CD14-positive monocyte (primary cell): Measurements from ENCODE around the gene NADK2. TPM values are rescaled to one million over a fixed set of nuclear protein-coding genes. Genes with fewer than 3 reads are reported as not detected.

ENCODE experiments used
- DNase-seq, 3 donors: peaks; one replicate each; pipeline ENCODE4 v3.0.0-alpha.2; 2011 to 2022
- H2AFZ ChIP-seq: 2 replicates; pipeline ENCODE4 v1.6.0; 2012; ENCODE audit warnings: mild to moderate bottlenecking, low read depth, low read length, inconsistent platforms; ENCODE audit not compliant: insufficient read depth, poor library complexity, severe bottlenecking
- H3K27ac ChIP-seq, 2 donors: 1 replicate in 1 of 2; 2 replicates in 1 of 2; pipeline ENCODE4 v1.5.1; 2012 to 2013; ENCODE audit warnings: low read length in 2 of 2, control low read depth in 1 of 2, inconsistent platforms in 1 of 2, low read depth in 1 of 2, mild to moderate bottlenecking in 1 of 2
- H3K27me3 ChIP-seq, 2 donors: one replicate each; pipeline versions ENCODE4 v1.6.0 to v1.6.1; 2011 to 2013; ENCODE audit warnings: low read length in 2 of 2; ENCODE audit not compliant: control insufficient read depth in 2 of 2, insufficient read depth in 2 of 2
- H3K36me3 ChIP-seq, 2 donors: replicated peaks in 1 of 2; 1 replicate in 1 of 2; 2 replicates in 1 of 2; pipeline versions ENCODE4 v1.5.1 to v1.6.1; 2012 to 2013; ENCODE audit warnings: low read length in 2 of 2, control low read depth in 1 of 2, inconsistent platforms in 1 of 2, mild to moderate bottlenecking in 1 of 2; ENCODE audit not compliant: insufficient read depth in 2 of 2, control insufficient read depth in 1 of 2
- H3K4me1 ChIP-seq, 2 donors: 1 replicate in 1 of 2; 2 replicates in 1 of 2; pipeline versions ENCODE4 v1.5.1 to v1.6.1; 2012 to 2013; ENCODE audit warnings: low read length in 2 of 2, control low read depth in 1 of 2, inconsistent platforms in 1 of 2, mild to moderate bottlenecking in 1 of 2, moderate library complexity in 1 of 2; ENCODE audit not compliant: insufficient read depth in 2 of 2, control insufficient read depth in 1 of 2
- H3K4me2 ChIP-seq: replicated peaks from 2 replicates; pipeline ENCODE3; 2012; ENCODE audit warnings: low read length, moderate library complexity, mild to moderate bottlenecking; ENCODE audit not compliant: poor library complexity, severe bottlenecking; ENCODE audit errors: extremely low read depth
- H3K4me3 ChIP-seq, 3 experiments: fragments of 200-600 bp in 1 of 3; sonication (generic) in 1 of 3; replicated peaks in 1 of 3; 1 replicate in 2 of 3; 2 replicates in 1 of 3; pipeline ENCODE4 v1.5.1; 2011 to 2013; ENCODE audit warnings: low read length in 3 of 3, mild to moderate bottlenecking in 3 of 3, control low read depth in 2 of 3, low read depth in 2 of 3, inconsistent platforms in 1 of 3, moderate library complexity in 1 of 3
- H3K79me2 ChIP-seq: 2 replicates; pipeline ENCODE4 v1.6.0; 2012; ENCODE audit warnings: mild to moderate bottlenecking, control low read depth, inconsistent platforms, low read length, moderate library complexity; ENCODE audit not compliant: insufficient read depth
- H3K9ac ChIP-seq: 2 replicates; pipeline ENCODE4 v1.6.0; 2017; ENCODE audit warnings: low read length, mild to moderate bottlenecking; ENCODE audit not compliant: insufficient read depth, poor library complexity, severe bottlenecking
- H3K9me3 ChIP-seq, 2 donors: replicated peaks in 1 of 2; 1 replicate in 1 of 2; 2 replicates in 1 of 2; pipeline versions ENCODE4 v1.5.1 to v1.6.1; 2012 to 2013; ENCODE audit warnings: low read length in 2 of 2, control low read depth in 1 of 2; ENCODE audit not compliant: control insufficient read depth in 1 of 2, insufficient read depth in 1 of 2
- H4K20me1 ChIP-seq: 2 replicates; pipeline ENCODE4 v1.6.0; 2012; ENCODE audit warnings: mild to moderate bottlenecking, low read length, control low read depth, moderate library complexity; ENCODE audit not compliant: insufficient read depth
- H3K27ac Mint-ChIP-seq, 7 donors: one replicate each; pipeline ENCODE4 v1.8.0; 2020; ENCODE audit warnings: mild to moderate bottlenecking in 7 of 7, mixed read lengths in 7 of 7, moderate library complexity in 6 of 7, inconsistent platforms in 2 of 7
- H3K27me3 Mint-ChIP-seq, 3 donors: one replicate each; pipeline ENCODE4 v1.8.0; 2021 to 2022; ENCODE audit warnings: low read depth in 3 of 3, mild to moderate bottlenecking in 3 of 3, mixed read lengths in 3 of 3, moderate library complexity in 3 of 3, inconsistent platforms in 1 of 3
- H3K36me3 Mint-ChIP-seq, 2 donors: one replicate each; pipeline ENCODE4 v1.8.0; 2020; ENCODE audit warnings: mixed read lengths in 2 of 2, inconsistent platforms in 1 of 2, mild to moderate bottlenecking in 1 of 2
- H3K4me1 Mint-ChIP-seq: one replicate; pipeline ENCODE4 v1.8.0; 2020; ENCODE audit warnings: mild to moderate bottlenecking, mixed read lengths
- H3K4me3 Mint-ChIP-seq, 2 donors: one replicate each; pipeline ENCODE4 v1.8.0; 2020; ENCODE audit warnings: mild to moderate bottlenecking in 2 of 2, mixed read lengths in 2 of 2, moderate library complexity in 1 of 2
- H3K9me3 Mint-ChIP-seq, 7 donors: one replicate each; pipeline ENCODE4 v1.8.0; 2020 to 2022; ENCODE audit warnings: mixed read lengths in 7 of 7, mild to moderate bottlenecking in 6 of 7, moderate library complexity in 6 of 7, inconsistent platforms in 2 of 7
- WGBS: methylation state at CpG from one replicate; pipeline ENCODE4 v1.1.5; 2013; ENCODE audit warnings: missing lambda C conversion rate; ENCODE audit not compliant: insufficient coverage; 5-methylcytosine and 5-hydroxymethylcytosine counted together
- intact Hi-C, 2 donors: fragments of 100-400 bp; cut with micrococcal nuclease; formaldehyde crosslinking; loops; one replicate each; pipeline versions ENCODE4 v1.15.0 to v1.15.1; 2023
- polyA plus RNA-seq, 3 donors: library from polyadenylated mRNA; depleted of rRNA in 1 of 3; unstranded in 2 of 3; stranded (reverse) in 1 of 3; fragments of 300-500 nt in 2 of 3; fragments of >200 nt in 1 of 3; fragmentation: Illumina TruSeq in 2 of 3; gene quantifications; 1 replicate in 2 of 3; 2 replicates in 1 of 3; pipeline ENCODE4 v1.2.3, GENCODE V29; 2012 to 2021
- TF ChIP-seq, protein P1 (sequence below): fragments of 200-600 bp; IDR thresholded peaks from one replicate; pipeline ENCODE4 v1.8.0; 2022; ENCODE audit warnings: antibody characterized with exemption, mild to moderate bottlenecking

Gene NADK2
- polyA plus RNA-seq, 3 donors = 2.6 to 5.9 (median 3.3) TPM

DNA sequence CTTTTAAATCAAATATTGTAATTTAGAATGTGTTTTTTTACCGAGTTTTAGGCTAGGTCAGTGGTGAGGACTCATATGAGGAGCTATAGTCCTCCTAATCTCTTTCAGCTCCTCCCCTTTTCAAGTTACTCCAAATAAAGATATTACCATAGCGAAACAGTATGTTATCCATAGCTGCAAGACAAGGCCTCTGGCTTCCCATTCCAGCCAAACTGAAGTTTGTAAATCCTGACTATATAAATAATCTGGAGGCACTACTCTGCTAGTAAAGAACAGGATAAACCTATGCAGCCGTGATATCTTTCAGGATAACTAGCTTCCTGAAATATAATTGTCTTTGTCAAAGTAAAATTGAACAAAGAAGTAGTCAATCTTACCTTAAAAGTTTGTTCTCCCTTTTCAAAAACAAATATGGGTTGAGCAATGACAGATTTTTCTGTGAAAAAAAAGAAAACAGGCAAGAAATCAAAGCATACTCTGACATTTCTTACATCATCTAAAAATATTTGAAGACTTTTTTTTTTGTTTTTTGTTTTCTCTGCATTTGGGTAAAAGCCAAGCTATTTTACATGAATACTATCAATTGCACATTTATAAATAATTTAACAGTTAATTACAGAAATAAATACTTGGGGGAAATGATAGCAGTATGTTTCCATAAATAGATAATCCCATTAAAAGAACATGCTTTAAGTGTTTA lies 29.3 kb upstream of the NADK2 start:
- intact Hi-C loops = no loop called here

DNA sequence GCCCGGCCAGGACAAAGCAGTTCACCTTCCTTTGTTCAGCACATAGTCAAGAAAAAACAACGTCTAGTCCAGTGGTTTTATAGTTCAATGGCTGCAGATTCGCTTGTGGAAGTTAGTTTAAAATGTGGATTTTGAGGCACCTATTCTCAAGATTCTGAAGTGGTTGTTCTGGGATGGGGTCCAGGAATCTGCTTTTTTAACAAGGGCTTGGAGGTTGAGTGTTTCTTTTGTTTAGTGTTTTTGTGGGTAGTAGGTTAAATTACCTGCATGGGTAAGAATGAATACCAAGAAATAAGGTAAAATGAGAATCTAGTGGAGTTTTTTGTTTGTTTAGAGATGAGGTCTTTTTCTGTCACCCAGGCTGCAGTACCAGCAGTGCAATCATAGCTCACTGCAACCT lies 28.4 kb upstream of the NADK2 start:
- H3K4me1 Mint-ChIP-seq = peaks cover 17% of the 10 kb centered on the region
- H3K9me3 ChIP-seq = no peaks in the 10 kb centered on the region
- H3K4me2 ChIP-seq = no peak overlapping the region
- H3K9me3 Mint-ChIP-seq = no peaks in the 10 kb centered on the region
- H3K4me3 Mint-ChIP-seq = no peak overlapping the region
- DNase-seq = no peak
- H3K27me3 Mint-ChIP-seq = peaks cover 0 to 1% (median 0%) of the 10 kb centered on the region in 3 donors
- TF ChIP-seq, protein P1, sequence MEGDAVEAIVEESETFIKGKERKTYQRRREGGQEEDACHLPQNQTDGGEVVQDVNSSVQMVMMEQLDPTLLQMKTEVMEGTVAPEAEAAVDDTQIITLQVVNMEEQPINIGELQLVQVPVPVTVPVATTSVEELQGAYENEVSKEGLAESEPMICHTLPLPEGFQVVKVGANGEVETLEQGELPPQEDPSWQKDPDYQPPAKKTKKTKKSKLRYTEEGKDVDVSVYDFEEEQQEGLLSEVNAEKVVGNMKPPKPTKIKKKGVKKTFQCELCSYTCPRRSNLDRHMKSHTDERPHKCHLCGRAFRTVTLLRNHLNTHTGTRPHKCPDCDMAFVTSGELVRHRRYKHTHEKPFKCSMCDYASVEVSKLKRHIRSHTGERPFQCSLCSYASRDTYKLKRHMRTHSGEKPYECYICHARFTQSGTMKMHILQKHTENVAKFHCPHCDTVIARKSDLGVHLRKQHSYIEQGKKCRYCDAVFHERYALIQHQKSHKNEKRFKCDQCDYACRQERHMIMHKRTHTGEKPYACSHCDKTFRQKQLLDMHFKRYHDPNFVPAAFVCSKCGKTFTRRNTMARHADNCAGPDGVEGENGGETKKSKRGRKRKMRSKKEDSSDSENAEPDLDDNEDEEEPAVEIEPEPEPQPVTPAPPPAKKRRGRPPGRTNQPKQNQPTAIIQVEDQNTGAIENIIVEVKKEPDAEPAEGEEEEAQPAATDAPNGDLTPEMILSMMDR = no peak
- peaks cover 13 to 14% of the 10 kb centered on the region in 2 donors for H3K4me1 ChIP-seq
- WGBS = 100% methylated on average over 1 of the region's 3 CpGs
- intact Hi-C loops = no loop called here
- no peaks in the 10 kb centered on the region for H3K36me3 Mint-ChIP-seq
- H3K27ac Mint-ChIP-seq = no peak overlapping the region
- no peak overlapping the region for H3K9ac ChIP-seq
- no peak overlapping the region for H3K4me3 ChIP-seq
- no peaks in the 10 kb centered on the region for H4K20me1 ChIP-seq
- H2AFZ ChIP-seq = no peak overlapping the region
- H3K27ac ChIP-seq = no peak overlapping the region
- no peaks in the 10 kb centered on the region for H3K79me2 ChIP-seq
- no peaks in the 10 kb centered on the region for H3K36me3 ChIP-seq
- H3K27me3 ChIP-seq = no peaks in the 10 kb centered on the region

More for the DNA sequence above, 29.3 kb upstream of the NADK2 start:
- Histone ChIP-seq H3K27ac (no peak overlapping the region), H3K9ac (no peak overlapping the region), H3K9me3 (no peaks in the 10 kb centered on the region), H3K79me2 (no peaks in the 10 kb centered on the region), H3K4me3 (no peak overlapping the region), H2AFZ (no peak overlapping the region), H4K20me1 (no peaks in the 10 kb centered on the region), H3K27me3 (no peaks in the 10 kb centered on the region), H3K36me3 (no peaks in the 10 kb centered on the region), H3K4me1 (peaks cover 13 to 14% of the 10 kb centered on the region in 2 donors), H3K4me2 (no peak overlapping the region)
- peaks cover 15% of the 10 kb centered on the region for H3K4me1 Mint-ChIP-seq
- no peak overlapping the region for H3K4me3 Mint-ChIP-seq
- H3K27me3 Mint-ChIP-seq = peaks cover 0 to 1% (median 0%) of the 10 kb centered on the region in 3 donors
- H3K9me3 Mint-ChIP-seq = no peaks in the 10 kb centered on the region
- TF ChIP-seq, protein P1 = no peak
- WGBS = no CpG with 5 or more reads among the region's 3 CpGs
- no peak overlapping the region for H3K27ac Mint-ChIP-seq
- no peaks in the 10 kb centered on the region for H3K36me3 Mint-ChIP-seq
- no peak for DNase-seq
